Right lobe of liver (tissue), 6 donors: Measurements from ENCODE around the gene DNAAF3. TPM values are rescaled to one million over a fixed set of nuclear protein-coding genes. Genes with fewer than 3 reads are reported as not detected.

ENCODE experiments used
- ATAC-seq, 4 donors: fragments of 200-7000 bp; cut with Tn5 transposase; one replicate each; pipeline ENCODE4 v1.9.1; 2020; ENCODE audit warnings: mild to moderate bottlenecking in 4 of 4, moderate library complexity in 4 of 4
- DNase-seq, 3 donors: peaks; one replicate each; pipeline ENCODE4 v3.0.0-alpha.2; 2020
- H3K27ac ChIP-seq, 3 donors: fragments of 200-600 bp; one replicate each; pipeline ENCODE4 v1.8.0; 2022
- H3K27me3 ChIP-seq, 2 donors: fragments of 200-600 bp; one replicate each; pipeline ENCODE4 v1.8.0; 2022
- H3K36me3 ChIP-seq, 4 donors: fragments of 200-600 bp; sonication (generic) in 1 of 4; one replicate each; pipeline versions ENCODE4 v1.5.1 to v1.8.0; 2017 to 2022; ENCODE audit warnings: control low read depth in 1 of 4
- H3K4me1 ChIP-seq, 4 donors: fragments of 200-600 bp; sonication (generic) in 1 of 4; one replicate each; pipeline versions ENCODE4 v1.5.1 to v1.8.0; 2017 to 2022; ENCODE audit warnings: control low read depth in 1 of 4
- H3K4me3 ChIP-seq, 3 donors: fragments of 200-600 bp; one replicate each; pipeline ENCODE4 v1.8.0; 2022
- H3K9me3 ChIP-seq, 4 donors: fragments of 200-600 bp; sonication (generic) in 1 of 4; one replicate each; pipeline versions ENCODE4 v1.5.1 to v1.8.0; 2017 to 2022; ENCODE audit warnings: control low read depth in 1 of 4
- POLR2A ChIP-seq: fragments of 450-650 bp; IDR thresholded peaks from one replicate; pipeline ENCODE4 v1.6.1; 2017; ENCODE audit warnings: antibody characterized with exemption, mild to moderate bottlenecking
- WGBS: methylation state at CpG from one replicate; pipeline ENCODE4 v1.1.6; 2018; ENCODE audit warnings: low coverage, low lambda C conversion rate; ENCODE audit not compliant: insufficient coverage; ENCODE audit errors: missing lambda C conversion rate; 5-methylcytosine and 5-hydroxymethylcytosine counted together
- intact Hi-C, 2 donors: fragments of 100-400 bp; cut with DNase I; formaldehyde crosslinking; loops; one replicate each; pipeline versions ENCODE4 v1.11.2 to v1.14.1; 2022
- total RNA-seq, 6 experiments: library from RNA; depleted of rRNA in 2 of 6; stranded (reverse); fragments of >200 nt in 2 of 6; fragmentation: NEBNext Ultra II Directional in 3 of 6; extraction: Animal tissue kit (Norgen Biotek cat#: 25700) in 3 of 6; gene quantifications; one replicate each; pipeline versions ENCODE4 v1.1.0 to v1.2.4, GENCODE V29; 2016 to 2023
- TF ChIP-seq, protein P1 (sequence below), 4 donors: fragments of 200-600 bp in 3 of 4; fragments of 450-650 bp in 1 of 4; IDR thresholded peaks; one replicate each; pipeline versions ENCODE4 v1.5.1 to v1.8.0; 2016 to 2022; ENCODE audit warnings: antibody characterized with exemption in 4 of 4, mild to moderate bottlenecking in 2 of 4
- donor health status: DM: no; HTN: yes; CAD: no.
- donor health status: DM: no; HTN: no; CAD: no.
- donor health status: DM: no; HTN: no; CAD: no.
- donor health status: DM: no; HTN: yes; CAD: no.
- donor health status: DM: no; HTN: yes; CAD: no.

Gene DNAAF3
- total RNA-seq, 6 experiments from 2014 or later = 0.22 to 4.3 (median 0.49) TPM

DNA sequence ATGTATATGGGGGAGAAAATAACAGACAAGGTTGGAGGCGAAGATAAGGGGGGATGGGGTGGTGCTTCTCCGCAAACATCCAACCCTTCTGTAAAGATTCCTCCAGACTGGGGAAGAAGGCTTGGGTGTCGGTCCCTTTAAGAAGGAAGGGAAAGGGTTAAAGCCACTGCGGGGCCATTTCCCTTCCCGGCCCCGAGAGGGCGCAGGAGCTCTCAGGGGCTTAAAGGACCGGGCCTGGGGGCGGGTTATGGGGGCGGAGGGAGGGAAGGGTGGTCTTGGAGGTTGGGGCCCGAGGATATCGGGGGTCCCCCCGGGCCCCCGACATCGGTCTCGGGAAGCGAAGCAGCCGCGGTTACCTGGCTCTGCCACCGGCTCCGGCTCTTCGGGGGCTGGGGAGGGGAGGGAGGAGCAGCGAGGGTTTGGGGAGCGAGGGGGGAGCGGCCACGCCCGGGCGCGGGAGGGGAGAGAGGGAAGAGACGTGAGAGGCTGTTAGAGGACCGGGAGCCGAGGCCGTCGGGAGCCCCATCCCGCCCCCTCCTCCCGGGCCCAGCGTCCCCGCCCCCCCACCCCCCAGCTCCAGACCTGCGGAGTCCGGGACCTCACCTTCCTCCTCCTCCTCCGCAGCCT is 20.2 kb downstream of the DNAAF3 start:
- Histone ChIP-seq H3K36me3 (no peaks in the 10 kb centered on the region), H3K4me1 (peaks cover 0 to 3% (median 0%) of the 10 kb centered on the region in 4 donors), H3K27ac (no peak overlapping the region), H3K27me3 (peaks cover 0 to 6% of the 10 kb centered on the region in 2 donors), H3K9me3 (no peaks in the 10 kb centered on the region), H3K4me3 (no peak overlapping the region)
- 1% methylated on average over 18 of the region's 41 CpGs for WGBS
- intact Hi-C loops = loop anchor here (10.0 kb wide), 3 partner anchors 269 to 349 kb away; no protein-coding TSS in a partner anchor
- no peak for TF ChIP-seq POLR2A
- TF ChIP-seq, protein P1, sequence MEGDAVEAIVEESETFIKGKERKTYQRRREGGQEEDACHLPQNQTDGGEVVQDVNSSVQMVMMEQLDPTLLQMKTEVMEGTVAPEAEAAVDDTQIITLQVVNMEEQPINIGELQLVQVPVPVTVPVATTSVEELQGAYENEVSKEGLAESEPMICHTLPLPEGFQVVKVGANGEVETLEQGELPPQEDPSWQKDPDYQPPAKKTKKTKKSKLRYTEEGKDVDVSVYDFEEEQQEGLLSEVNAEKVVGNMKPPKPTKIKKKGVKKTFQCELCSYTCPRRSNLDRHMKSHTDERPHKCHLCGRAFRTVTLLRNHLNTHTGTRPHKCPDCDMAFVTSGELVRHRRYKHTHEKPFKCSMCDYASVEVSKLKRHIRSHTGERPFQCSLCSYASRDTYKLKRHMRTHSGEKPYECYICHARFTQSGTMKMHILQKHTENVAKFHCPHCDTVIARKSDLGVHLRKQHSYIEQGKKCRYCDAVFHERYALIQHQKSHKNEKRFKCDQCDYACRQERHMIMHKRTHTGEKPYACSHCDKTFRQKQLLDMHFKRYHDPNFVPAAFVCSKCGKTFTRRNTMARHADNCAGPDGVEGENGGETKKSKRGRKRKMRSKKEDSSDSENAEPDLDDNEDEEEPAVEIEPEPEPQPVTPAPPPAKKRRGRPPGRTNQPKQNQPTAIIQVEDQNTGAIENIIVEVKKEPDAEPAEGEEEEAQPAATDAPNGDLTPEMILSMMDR (IDR thresholded peaks at IDR 0.05) = peak in 3 of 4 donors; percentile 15 to 25 (median 17)
- no peak for ATAC-seq
- DNase-seq = no peak

DNA sequence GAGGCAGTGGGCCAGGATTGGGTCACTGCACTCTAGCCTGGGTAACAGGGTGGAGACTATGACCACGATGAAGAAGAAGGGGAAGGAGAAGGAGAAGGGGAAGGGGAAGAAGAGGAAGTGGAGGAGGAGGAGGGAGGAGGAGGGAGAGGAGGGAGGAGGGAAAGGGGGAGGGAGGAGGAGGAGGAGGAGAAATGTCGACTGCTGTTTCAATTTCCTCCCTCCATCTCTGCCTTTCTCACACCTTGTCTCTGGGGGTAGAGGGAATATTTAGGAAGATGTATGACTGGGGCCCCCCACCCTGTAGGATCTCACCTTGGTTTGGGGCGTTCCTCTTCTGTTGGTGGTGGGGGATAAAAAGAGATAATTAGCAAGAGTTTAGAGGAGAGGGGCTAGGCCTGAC is 21.2 kb downstream of the DNAAF3 start:
- H3K27me3 ChIP-seq = peaks cover 0 to 6% of the 10 kb centered on the region in 2 donors
- DNase-seq (no peak), ATAC-seq (peak in 1 of 4 donors; percentile 25)
- H3K36me3 ChIP-seq = no peaks in the 10 kb centered on the region
- TF ChIP-seq POLR2A = no peak
- TF ChIP-seq, protein P1 (IDR thresholded peaks at IDR 0.05) = no peak
- intact Hi-C loops = loop anchor here (10.0 kb wide), 3 partner anchors 270 to 350 kb away; no protein-coding TSS in a partner anchor
- 4% methylated on average over 3 of the region's 3 CpGs for WGBS
- no peak overlapping the region for H3K4me3 ChIP-seq
- H3K4me1 ChIP-seq = peaks cover 0 to 6% (median 0%) of the 10 kb centered on the region in 4 donors
- no peak overlapping the region for H3K27ac ChIP-seq
- no peaks in the 10 kb centered on the region for H3K9me3 ChIP-seq

DNA sequence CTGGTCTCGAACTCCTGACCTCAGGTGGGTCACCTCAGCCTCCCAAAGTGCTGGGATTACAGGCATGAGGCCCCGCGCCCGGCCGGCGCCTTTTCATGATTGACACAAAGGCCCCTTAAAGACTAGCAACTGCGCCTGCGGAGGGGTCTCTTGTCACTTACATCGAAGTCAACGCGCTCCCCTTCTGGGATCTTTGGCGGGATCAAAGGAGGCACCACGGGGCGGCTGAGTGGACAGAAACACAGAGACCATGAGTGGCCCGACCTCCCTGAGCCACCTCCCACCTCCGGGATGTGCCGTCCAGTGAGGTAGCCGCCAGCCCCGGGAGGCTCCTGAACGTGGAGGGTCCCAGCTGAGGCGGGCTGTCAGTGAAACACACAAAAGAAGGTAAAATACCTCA is 24.7 kb downstream of the DNAAF3 start:
- H3K27ac ChIP-seq = no peak overlapping the region
- no peak overlapping the region for H3K4me3 ChIP-seq
- H3K27me3 ChIP-seq = peaks cover 0 to 6% of the 10 kb centered on the region in 2 donors
- ATAC-seq = no peak
- WGBS = 29% methylated on average over 16 of the region's 21 CpGs
- no peaks in the 10 kb centered on the region for H3K9me3 ChIP-seq
- H3K36me3 ChIP-seq = no peaks in the 10 kb centered on the region
- DNase-seq = no peak
- intact Hi-C loops = loop anchor here (10.0 kb wide), 3 partner anchors 273 to 353 kb away; no protein-coding TSS in a partner anchor
- H3K4me1 ChIP-seq = peaks cover 0 to 6% (median 0%) of the 10 kb centered on the region in 4 donors
- TF ChIP-seq, protein P1 (IDR thresholded peaks at IDR 0.05) = no peak
- no peak for TF ChIP-seq POLR2A

DNA sequence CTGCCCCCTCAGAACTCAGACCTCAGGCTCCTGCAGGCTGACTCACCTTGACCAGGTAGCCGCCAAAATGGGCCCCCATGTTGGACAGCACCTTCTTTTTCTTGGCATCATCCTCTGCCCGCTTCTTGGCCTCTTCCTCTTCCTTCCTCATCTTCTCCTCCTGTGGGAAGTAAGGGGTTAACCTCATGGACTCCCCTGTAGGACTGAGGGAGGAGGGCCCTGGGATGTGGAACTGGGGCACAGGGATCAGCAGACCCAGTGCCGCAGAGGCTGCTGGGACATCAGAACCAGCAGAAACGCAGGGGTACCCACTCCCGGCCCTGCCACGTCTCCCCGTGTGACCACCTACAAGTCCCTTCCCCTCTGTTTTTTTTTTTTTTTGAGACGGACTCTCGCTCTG is 28.5 kb downstream of the DNAAF3 start:
- TF ChIP-seq, protein P1 (IDR thresholded peaks at IDR 0.05) = no peak
- no peak for TF ChIP-seq POLR2A
- intact Hi-C loops = no loop called here

More for the DNA sequence above, 28.5 kb downstream of the DNAAF3 start:
- 48% methylated on average over 5 of the region's 9 CpGs for WGBS
- H3K27me3 ChIP-seq = peaks cover 0 to 9% of the 10 kb centered on the region in 2 donors
- DNase-seq (no peak), ATAC-seq (no peak)
- peaks cover 0 to 6% (median 0%) of the 10 kb centered on the region in 4 donors for H3K4me1 ChIP-seq
- no peak overlapping the region for H3K4me3 ChIP-seq
- H3K27ac ChIP-seq = no peak overlapping the region
- H3K36me3 ChIP-seq = no peaks in the 10 kb centered on the region
- no peaks in the 10 kb centered on the region for H3K9me3 ChIP-seq
